Occipital lobe (tissue), 3 donors: ENCODE results near the gene RPL39. TPM values are rescaled to one million over a fixed set of nuclear protein-coding genes. Genes with fewer than 3 reads are reported as not detected.
"Not testable (repeated sequence)": the region's sequence is repeated elsewhere in the genome, so short reads cannot be mapped to it uniquely, and the experiment has no call there.

ENCODE experiments used
- DNase-seq: peaks from one replicate; lab custom pipeline; 2025; lab: John Stamatoyannopoulos, UW
- small RNA-seq: library from RNA; depleted of rRNA; stranded (forward); fragments of <200 nt; gene quantifications from one replicate; pipeline ENCODE3, GENCODE V24; 2014
- total RNA-seq: library from RNA; depleted of rRNA; stranded (reverse); fragments of >200 nt; gene quantifications from one replicate; pipeline ENCODE4 v1.2.3, GENCODE V29; 2014

Gene RPL39
- total RNA-seq, 1 donor from 2014 or later, result 2,835 TPM

DNA sequence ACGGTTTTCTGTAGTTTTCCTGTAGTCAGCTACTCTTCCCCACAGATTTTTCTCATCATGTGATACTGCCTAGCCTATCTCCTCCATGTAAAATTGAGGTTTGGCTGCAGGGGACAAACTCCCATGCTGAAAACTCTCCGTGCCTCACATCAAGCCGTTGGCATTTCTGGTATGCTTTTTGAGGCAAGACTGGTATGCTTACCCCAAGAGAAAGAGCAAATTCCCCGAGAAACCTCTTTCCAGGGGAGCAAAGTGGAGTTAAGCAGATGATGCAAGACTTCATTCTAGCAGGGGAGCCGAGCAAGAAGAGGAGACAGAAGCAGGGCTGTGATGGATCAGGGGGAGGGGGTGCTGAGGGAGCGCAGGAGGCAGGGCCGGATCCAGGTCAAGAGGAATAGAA lies 28.2 kb downstream of the RPL39 start:
- no peak for DNase-seq

DNA sequence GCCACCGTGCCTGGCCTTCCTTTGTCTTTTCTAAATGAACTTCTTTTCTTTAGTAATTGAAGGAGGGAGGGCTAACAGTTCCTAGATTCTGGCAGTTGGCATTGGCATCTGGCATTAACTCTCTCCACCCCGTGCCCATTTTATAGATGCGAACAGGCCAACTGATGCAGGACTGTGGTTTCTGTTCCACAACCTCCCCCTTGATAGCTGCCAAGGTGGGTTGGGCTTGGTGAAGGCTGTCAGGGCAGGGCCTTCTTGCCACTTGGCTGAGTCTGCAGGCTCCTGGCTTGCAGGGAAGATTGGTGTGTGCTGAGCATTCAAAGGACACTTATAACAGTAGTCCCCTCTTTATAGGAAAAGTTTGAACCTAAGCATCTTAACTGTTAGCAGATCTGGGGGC lies 28.7 kb downstream of the RPL39 start:
- DNase-seq, result no peak

DNA sequence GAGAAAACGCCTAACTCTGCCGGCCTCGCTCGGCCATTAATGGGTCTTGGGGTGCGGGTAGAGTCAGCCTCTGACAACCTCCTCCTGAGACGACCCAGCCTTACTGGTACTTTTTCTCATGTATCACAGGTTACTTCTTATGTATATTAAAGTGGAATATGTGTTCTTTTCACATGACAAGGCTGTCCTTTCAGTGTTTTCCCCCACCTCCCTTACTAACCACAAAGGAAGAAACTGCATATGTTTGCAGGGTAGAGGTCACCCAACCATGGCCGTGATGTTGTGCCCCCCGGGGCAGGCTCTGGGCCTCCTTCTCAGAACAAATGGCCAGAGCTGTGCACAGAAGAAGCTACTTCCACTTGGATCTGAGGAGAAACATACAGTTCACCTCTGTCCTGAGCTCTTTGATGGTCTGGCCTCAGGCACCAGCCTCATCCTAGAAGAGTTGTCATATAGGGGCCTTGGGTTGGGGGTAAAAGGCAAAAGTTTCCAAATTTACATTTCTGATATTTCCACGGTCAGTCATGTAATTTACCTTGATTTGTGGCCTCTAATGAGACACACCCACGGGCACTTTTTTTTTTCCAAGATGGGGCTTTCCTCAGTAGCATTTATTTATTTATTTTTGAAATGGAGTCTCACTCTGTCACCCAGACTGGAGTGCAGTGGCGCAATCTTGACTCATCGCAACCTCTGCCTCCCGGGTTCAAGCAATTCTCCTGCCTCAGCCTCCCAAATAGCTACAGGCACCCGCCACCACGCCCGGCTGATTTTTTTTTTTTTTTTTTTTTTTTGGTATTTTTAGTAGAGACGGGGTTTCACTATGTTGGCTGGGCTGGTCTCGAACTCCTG lies 31.2 kb downstream of the RPL39 start:
- no peak for DNase-seq

DNA sequence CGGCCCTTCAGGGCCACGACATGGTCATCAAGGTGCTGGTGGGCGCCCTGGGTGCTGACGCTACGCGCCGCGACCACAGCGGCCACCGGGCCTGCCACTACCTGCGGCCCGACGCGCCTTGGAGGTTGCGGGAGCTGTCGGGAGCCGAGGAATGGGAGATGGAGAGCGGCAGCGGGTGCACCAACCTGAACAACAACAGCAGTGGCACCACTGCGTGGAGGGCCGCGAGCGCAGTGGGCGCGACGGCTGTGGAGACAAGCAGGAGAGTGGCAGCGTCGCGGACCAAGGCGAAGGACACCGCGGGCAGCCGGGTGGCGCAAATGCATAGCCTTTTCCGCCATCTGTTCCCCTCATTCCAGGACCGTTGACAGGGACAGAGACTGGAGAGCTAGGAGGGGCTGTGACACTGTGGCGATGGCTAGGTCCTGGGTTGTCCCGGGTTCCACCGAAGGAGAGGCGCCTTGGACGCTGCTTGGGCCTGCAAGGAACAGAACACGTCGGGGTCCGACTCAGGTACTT lies 32.1 kb downstream of the RPL39 start:
- DNase-seq, result no peak

DNA sequence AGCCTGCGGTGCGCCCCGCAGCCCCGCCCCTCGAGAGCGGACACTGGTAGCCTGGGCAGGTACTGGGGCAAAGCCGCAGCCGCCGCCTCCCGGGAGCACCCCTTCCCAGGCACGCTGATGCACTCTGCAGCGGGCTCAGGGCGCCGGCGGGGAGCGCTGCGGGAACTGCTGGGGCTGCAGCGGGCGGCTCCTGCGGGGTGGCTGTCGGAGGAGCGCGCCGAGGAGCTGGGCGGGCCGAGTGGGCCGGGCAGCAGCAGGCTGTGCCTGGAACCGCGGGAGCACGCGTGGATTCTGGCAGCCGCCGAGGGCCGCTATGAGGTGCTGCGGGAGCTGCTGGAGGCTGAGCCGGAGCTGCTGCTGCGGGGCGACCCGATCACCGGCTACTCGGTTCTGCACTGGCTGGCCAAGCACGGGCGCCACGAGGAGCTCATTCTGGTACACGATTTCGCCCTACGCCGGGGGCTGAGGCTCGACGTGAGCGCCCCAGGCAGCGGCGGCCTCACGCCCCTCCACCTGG lies 32.6 kb downstream of the RPL39 start:
- no peak for DNase-seq

DNA sequence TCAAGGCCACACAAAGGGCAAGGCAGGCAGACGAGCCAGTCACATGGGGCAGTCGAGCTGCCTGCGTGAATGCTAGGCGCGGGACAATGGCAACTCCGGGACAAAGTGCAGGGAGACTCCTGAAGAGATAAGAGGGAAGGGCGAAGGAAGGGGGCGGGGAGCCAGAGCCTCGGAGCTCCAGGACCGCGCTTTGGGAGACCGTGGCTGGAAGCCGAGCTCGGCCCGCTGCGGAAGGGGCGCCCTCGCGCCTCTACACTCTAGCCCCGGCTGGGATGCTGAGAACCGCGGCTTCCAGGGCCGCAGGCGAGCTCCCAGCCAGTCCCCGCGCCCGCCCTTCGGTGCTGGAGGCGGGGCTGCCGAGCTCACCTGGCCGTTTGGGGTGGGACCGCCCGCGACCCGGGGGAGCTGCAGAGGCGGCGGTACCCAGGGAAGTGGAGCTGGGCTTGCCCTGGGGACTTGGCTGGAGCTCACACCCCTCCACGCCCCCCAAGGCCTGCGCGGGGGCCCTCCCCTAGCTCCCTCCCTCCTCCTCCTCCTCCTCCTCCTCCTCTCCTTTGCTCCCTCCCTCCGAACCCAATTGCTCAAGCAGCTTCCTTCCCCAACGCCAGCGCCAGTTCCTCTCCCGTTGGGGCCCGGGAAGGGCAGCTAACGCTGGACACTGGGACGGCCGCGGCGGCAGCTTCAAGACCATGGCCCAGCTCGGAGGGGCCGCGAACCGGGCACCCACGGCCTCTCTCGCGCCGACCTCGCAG lies 33.3 kb downstream of the RPL39 start, which contains the start of gene SOWAHD:
SOWAHD (plus strand) TSS at position 610 of the 752 bp plus-strand sequence; CDS start at position 690, 80 bp downstream.
- DNase-seq, result no peak

DNA sequence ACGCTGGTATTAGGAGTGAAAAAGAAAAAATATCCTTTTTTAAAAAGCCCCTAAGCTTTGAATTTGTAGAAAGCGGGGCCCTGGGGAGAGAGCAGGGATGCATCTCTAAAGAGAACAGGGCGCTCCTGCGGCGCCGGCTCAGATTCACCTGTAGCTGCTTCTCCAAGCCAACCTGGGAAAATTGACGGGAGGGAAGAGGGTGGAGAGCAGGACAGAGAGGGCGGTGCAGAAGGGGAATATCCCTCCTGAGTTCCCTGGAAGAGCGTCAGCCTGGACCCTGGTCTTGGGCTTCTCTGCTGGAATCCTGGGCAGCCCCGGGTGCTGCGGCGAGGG lies 33.8 kb downstream of the RPL39 start:
- DNase-seq, result no peak

DNA sequence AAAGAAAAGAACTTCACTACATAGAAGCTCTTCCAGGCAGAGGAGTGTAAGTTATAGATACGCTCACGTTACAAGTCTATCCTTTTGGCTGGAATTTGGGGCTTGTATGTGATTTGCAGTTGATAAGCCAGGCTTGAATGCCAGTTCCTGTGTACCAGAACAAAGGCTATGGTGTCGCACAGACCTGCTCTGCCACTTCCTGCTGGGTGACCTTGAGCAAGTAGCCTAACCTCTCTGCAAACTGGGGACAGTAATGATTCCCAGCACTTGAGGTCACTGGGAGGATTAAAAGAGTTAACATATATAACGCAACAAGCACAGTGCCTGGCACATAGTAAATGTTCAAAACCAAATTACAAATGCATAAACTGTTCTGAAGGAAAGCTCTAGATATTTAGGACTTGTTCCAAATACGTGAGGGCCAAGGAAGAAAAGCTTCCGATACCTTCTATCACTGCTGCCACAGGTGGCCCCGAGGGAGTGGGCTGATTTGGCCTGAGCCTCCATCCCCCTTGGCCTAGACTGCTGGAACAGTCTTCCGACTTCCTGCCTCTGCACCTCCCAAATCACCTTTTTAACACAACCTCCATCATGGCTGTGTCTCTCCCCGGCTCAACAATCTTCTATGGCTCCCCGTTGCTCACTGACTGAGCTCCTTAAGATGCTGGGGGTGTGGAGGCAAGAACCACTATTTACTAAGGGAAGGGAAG lies 34.3 kb downstream of the RPL39 start:
- no peak for DNase-seq

DNA sequence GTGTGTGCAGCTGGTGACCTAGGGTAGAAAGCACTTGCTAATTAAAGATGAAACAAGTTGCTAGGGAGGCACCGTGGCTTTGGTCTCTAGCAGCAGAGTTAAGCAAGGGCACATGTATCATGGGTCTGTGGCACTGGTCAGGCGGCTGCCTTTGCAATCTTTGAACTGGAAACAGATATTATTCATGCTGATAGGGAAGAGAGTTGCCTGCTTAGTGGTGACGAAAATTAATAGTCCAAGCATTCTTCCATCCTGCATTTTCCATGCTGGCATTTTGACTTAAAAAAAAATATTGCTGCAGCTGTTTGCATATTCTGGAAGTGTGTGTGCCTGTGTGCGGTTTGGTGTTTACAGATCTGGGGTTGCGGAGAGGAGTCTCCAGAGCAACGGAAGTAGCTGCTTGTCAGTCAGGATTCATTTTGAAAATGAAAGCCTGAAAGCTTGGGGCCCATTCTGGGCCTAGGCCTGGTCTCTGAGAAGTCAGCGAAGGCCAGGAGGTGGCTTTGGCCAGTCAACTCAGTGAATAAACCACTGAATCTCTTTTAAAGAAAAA lies 35.4 kb downstream of the RPL39 start:
- DNase-seq, result no peak

DNA sequence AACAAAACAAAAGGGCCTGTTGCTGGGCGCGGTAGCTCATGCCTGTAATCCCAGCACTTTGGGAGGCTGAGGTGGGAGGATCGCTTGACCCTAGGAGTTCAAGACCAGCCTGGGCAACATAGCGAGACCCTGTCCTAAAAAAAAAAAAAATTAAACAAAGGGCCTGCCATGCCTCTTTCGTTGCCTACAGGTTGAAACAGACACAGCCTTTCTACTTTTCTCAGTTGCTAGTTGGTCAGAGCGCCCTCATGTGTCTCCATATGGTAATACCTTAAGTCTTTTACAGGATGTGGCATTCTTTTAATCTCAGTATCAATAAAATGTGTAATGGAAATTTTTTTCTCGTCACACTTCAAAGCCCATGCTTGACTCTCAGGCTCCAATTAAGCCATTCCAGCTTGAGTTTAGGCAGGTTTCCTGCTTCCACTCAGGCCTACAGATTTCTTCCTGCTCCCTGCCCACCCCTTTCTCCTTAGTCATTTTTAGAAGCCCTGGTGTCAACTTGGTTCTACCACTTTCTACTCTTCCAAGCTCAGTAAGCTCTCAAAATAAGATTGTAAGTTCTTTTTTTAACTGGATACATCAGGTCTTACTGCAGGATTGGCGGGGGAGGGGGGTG lies 37.7 kb downstream of the RPL39 start:
- no peak for DNase-seq

DNA sequence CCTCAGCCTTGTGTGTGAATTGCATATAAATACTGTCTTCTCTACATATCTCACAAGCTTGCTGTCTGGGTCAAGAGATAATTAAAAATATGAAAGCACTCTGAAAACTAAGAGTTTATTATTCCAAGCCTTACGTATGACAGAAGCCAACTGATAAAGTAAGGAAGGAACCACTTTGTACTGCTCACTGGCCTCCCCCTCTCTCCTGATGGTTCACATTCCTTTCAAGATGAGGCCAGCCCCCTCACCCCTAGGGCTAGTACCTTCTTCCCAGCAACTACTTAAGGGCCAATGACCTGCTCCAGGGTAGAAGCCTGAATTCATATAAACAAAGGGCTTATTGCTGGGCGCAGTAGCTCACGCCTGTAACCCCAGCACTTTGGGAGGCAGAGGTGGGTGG lies 38.4 kb downstream of the RPL39 start:
- DNase-seq, result no peak

DNA sequence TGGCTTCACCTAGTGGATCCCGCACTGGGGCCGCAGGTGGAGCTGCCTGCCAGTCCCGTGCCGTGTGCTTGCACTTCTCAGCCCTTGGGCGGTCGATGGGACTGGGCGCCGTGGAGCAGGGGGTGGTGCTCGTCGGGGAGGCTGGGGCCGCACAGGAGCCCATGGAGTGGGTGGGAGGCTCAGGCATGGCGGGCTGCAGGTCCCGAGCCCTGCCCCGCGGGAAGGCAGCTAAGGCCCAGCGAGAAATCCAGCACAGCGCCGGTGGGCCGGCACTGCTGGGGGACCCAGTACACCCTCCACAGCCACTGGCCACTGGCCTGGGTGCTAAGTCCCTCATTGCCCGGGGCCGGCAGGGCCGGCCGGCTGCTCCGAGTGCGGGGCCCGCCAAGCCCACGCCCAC lies 40.7 kb downstream of the RPL39 start:
- DNase-seq, result not testable (repeated sequence)

DNA sequence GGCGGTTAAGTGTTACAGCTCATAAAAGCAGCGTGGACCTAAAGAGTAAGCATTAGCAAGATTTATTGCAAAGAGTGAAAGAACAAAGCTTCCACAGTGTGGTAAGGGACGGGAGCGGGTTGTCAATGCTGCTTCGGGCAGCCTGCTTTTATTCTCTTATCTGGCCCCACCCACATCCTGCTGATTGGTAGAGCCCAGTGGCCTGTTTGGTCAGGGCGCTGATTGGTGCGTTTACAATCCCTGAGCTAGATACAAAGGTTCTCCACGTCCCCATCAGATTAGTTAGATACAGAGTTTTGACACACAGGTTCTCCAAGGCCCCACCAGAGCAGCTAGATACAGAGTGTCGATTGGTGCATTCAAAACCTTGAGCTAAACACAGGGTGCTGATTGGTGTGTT lies 41.3 kb downstream of the RPL39 start:
- not testable (repeated sequence) for DNase-seq

DNA sequence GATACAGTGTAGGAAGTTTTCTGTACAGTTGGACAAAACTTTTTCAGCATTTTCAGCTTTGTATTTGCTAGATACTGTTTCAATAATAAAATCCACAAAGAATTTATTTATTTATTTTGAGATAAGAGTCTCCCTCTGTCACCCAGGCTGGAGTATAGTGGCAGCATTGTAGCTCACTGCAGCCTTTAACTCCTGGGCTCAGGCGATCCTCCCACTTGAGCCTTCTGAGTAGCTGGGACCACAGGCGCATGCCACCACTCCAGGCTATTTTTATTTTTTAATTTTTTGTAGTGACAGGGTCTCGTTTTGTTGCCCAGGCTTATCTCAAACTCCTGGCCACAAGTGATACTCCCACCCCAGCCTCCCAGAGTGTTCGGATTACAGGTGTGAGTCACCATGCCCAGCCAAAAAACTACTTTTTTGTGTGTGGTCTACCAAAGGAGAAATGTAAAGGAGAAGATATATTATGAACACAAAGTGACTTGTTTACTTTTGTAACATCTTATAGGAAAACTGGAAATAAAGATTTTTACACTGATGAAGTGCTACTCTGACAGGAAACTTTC lies 46.1 kb downstream of the RPL39 start:
- no peak for DNase-seq

DNA sequence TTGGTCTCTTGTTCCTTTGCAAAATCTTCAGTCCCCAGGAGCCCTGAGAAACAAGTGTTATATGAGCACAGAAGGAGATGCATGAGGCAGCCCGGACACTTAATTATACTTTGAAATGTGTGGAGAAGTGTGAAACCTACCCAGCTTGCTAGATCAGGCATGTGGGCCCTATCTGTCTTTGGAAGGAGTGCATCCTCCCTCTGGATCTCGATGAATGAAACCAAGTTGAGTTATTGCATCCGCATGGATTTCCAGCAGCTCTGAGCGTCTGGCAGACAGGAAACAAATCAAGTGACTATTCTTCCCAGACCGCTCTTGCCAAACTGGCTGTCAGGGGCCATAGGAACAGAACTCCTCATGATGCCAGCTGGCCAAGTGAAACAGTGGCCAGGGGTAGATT lies 52.7 kb downstream of the RPL39 start:
- no peak for DNase-seq

Small RNAs within 50 kb of the gene (small RNA-seq; reads per million reads assigned to genes)
- not detected for gene SNORA69

Other genes starting within 250 kb of the RPL39 start
- gene STEEP1, start 226.2 kb downstream of the RPL39 start, total RNA-seq, result 28.1 TPM
- 28.1 TPM for gene UBE2A, start 217.1 kb downstream of the RPL39 start, total RNA-seq
- 14.0 TPM for gene NKRF, start 185.2 kb downstream of the RPL39 start, total RNA-seq
- gene SEPTIN6, start 98.5 kb downstream of the RPL39 start, total RNA-seq, result 43.0 TPM
- not detected for gene SOWAHD, start 33.0 kb downstream of the RPL39 start, total RNA-seq
- 3.0 TPM for gene UPF3B, start 61.3 kb upstream of the RPL39 start, total RNA-seq
- gene RNF113A, start 80.1 kb upstream of the RPL39 start, total RNA-seq, result 13.7 TPM
- gene NDUFA1, start 80.2 kb upstream of the RPL39 start, total RNA-seq, result 28.1 TPM
- 1.4 TPM for gene AKAP14, start 104.3 kb upstream of the RPL39 start, total RNA-seq
- gene NKAP, start 152.1 kb upstream of the RPL39 start, total RNA-seq, result 8.9 TPM